ENCODE measurements around the gene ACTN3. TPM values are rescaled to one million over a fixed set of nuclear protein-coding genes. Genes with fewer than 3 reads are reported as not detected.

Gene ACTN3
- total and polyA plus RNA-seq, 2 donors (not counting 1 experiment from before 2014, with no cell fraction given): under 0.01 TPM; not detected in 1

DNA sequence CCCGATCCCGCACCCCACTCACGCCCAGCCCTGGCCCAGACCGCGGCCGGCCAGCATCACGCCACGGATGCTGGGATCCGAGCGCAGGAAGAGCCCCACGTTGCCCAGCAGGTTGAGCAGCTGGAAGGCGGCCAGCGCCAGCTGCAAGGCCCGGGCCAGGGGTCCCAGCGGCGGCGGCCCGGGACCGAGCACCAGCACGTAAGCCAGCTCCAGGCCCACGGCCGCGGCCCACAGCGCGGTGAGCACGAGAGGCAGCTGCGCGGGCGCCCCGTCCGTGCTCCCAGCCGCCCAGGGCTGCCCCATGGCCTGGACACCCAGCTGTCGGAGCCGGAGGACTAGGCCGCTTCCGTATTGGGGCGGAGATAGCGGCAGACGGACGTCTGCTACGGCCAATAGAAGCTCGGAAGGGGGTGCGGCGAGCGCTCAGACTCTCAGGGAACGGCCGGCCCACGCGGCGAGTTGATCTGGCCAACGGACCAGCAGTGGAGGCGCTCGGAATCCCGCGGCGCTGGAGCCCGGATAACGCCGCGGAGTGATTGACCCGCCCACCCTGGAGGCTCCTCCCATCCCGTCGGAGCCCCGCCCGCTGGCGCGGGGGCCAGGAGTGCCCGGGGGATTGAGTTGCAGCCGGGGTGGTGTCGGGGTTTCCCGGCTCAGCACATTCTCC, 869 bp upstream of the ACTN3 start, which contains the start of gene ZDHHC24:
ZDHHC24 (minus strand) TSS at position 348 of the 667 bp plus-strand sequence; CDS start at position 303, 45 bp downstream.
- peak within 1 kb of the TSS; percentile 44 to 83 (median 70) for H3K4me3 ChIP-seq (replicated peaks in 1 of 4; ENCODE audit: control extremely low read depth in 1 of 4, insufficient read depth in 1 of 4, low read depth in 3 of 4, low read length in 4 of 4)
- H3K79me2 ChIP-seq (ENCODE audit: control insufficient read depth, insufficient read depth, low read length): no peaks in the 10 kb centered on the region
- H3K4me2 ChIP-seq (ENCODE audit: extremely low read depth, insufficient read depth, low read length): peak within 1 kb of the TSS; percentile 93
- peaks cover 17% of the 10 kb centered on the region for H3K27me3 ChIP-seq (ENCODE audit: control insufficient read depth, insufficient read depth, low read length)
- H3K9me3 ChIP-seq (ENCODE audit: control insufficient read depth, insufficient read depth, low read depth, low read length): no peaks in the 10 kb centered on the region
- peaks cover 4% of the 10 kb centered on the region for H3K36me3 ChIP-seq (ENCODE audit: control insufficient read depth, insufficient read depth, low read length)
- H4K20me1 ChIP-seq (ENCODE audit: control insufficient read depth, extremely low read depth, insufficient read depth, low read length): no peaks in the 10 kb centered on the region
- no peak for TF ChIP-seq EZH2 (IDR thresholded peaks at IDR 0.05; ENCODE audit: low read length, missing control alignments)
- TF ChIP-seq, protein P1, sequence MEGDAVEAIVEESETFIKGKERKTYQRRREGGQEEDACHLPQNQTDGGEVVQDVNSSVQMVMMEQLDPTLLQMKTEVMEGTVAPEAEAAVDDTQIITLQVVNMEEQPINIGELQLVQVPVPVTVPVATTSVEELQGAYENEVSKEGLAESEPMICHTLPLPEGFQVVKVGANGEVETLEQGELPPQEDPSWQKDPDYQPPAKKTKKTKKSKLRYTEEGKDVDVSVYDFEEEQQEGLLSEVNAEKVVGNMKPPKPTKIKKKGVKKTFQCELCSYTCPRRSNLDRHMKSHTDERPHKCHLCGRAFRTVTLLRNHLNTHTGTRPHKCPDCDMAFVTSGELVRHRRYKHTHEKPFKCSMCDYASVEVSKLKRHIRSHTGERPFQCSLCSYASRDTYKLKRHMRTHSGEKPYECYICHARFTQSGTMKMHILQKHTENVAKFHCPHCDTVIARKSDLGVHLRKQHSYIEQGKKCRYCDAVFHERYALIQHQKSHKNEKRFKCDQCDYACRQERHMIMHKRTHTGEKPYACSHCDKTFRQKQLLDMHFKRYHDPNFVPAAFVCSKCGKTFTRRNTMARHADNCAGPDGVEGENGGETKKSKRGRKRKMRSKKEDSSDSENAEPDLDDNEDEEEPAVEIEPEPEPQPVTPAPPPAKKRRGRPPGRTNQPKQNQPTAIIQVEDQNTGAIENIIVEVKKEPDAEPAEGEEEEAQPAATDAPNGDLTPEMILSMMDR (conservative IDR thresholded peaks at IDR 0.05 in 1 of 2, IDR thresholded peaks at IDR 0.05 in 1 of 2; ENCODE audit: low read depth in 1 of 2, low read length in 2 of 2): no peak
- peak within 1 kb of the TSS; percentile 78 for H3K9ac ChIP-seq (ENCODE audit: insufficient read depth, low read length)
- peak; percentile 97 for DNase-seq (ENCODE audit: low read depth in 2 of 2)
- peak within 1 kb of the TSS; percentile 51 for H2AFZ ChIP-seq (ENCODE audit: low read length)
- peaks cover 8% of the 10 kb centered on the region for H3K4me1 ChIP-seq (ENCODE audit: control insufficient read depth, extremely low read depth, insufficient read depth, low read length)
- peak within 1 kb of the TSS; percentile 46 for H3K27ac ChIP-seq (ENCODE audit: insufficient read depth, low read length)

DNA sequence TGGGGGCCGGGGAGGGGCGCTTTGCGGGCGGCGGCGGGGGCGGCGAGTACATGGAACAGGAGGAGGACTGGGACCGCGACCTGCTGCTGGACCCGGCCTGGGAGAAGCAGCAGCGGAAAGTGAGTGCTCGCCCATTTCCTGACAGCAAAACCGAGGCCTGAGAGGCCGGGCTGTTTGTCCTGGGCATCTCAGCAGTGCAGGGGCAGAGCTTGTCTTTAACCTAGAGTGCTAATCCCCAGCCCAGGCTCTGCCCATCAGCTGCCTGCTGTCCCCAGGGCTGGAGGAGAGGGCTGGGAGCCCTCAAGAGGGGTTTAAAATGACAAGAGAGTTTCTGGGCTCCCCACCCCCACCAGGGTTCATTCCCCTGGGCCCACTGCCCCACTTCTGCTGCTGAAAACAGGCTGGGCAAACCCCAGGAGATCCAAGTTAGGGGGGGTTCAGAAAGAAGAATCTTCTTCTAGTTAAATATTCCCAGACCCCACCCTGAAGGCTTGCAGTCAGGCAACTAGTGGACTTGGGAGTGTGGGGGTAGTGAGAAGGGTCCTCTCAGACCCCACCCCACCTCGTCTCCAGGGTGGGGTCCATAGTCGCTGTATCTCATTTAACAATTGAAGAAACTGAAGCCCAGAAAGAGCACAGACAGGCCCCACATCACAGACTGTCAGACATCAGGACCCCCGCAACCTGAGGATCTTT, 411 bp downstream of the ACTN3 start:
- no peaks in the 10 kb centered on the region for H3K79me2 ChIP-seq (ENCODE audit: control insufficient read depth, insufficient read depth, low read length)
- H3K9ac ChIP-seq (ENCODE audit: insufficient read depth, low read length): no peak overlapping the region
- H3K9me3 ChIP-seq (ENCODE audit: control insufficient read depth, insufficient read depth, low read depth, low read length): no peaks in the 10 kb centered on the region
- H4K20me1 ChIP-seq (ENCODE audit: control insufficient read depth, extremely low read depth, insufficient read depth, low read length): no peaks in the 10 kb centered on the region
- TF ChIP-seq, protein P1 (conservative IDR thresholded peaks at IDR 0.05 in 1 of 2, IDR thresholded peaks at IDR 0.05 in 1 of 2; ENCODE audit: low read depth in 1 of 2, low read length in 2 of 2): no peak
- TF ChIP-seq EZH2 (IDR thresholded peaks at IDR 0.05; ENCODE audit: low read length, missing control alignments): no peak
- peaks cover 7% of the 10 kb centered on the region for H3K4me1 ChIP-seq (ENCODE audit: control insufficient read depth, extremely low read depth, insufficient read depth, low read length)
- peaks cover 19% of the 10 kb centered on the region for H3K27me3 ChIP-seq (ENCODE audit: control insufficient read depth, insufficient read depth, low read length)
- peaks cover 4% of the 10 kb centered on the region for H3K36me3 ChIP-seq (ENCODE audit: control insufficient read depth, insufficient read depth, low read length)
- peak overlapping the region; percentile 83 for H3K4me2 ChIP-seq (ENCODE audit: extremely low read depth, insufficient read depth, low read length)
- H3K27ac ChIP-seq (ENCODE audit: insufficient read depth, low read length): no peak overlapping the region
- H2AFZ ChIP-seq (ENCODE audit: low read length): no peak overlapping the region
- no peak overlapping the region for H3K4me3 ChIP-seq (replicated peaks in 1 of 4; ENCODE audit: control extremely low read depth in 1 of 4, insufficient read depth in 1 of 4, low read depth in 3 of 4, low read length in 4 of 4)
- no peak for DNase-seq (ENCODE audit: low read depth in 2 of 2)

DNA sequence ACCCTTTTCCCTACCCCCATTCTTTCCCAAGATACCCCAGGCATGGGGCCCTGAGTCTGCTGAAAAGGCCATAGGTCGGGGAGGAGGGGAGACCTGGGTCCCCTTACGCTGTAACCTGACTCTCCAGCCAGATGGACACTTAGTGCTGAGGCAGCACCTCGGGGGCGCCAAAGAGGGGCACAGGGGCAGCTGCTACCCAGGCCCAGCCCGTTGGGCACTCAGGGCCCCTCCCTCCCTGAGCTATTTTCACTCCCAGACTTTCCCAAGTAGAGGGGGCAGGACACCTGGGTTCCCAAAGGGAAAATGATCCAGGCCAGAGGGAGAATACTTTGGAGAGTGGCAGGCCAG, 933 bp downstream of the ACTN3 start:
- H3K27me3 ChIP-seq (ENCODE audit: control insufficient read depth, insufficient read depth, low read length): peaks cover 19% of the 10 kb centered on the region
- H3K27ac ChIP-seq (ENCODE audit: insufficient read depth, low read length): no peak overlapping the region
- H3K4me3 ChIP-seq (replicated peaks in 1 of 4; ENCODE audit: control extremely low read depth in 1 of 4, insufficient read depth in 1 of 4, low read depth in 3 of 4, low read length in 4 of 4): no peak overlapping the region
- peaks cover 1% of the 10 kb centered on the region for H3K36me3 ChIP-seq (ENCODE audit: control insufficient read depth, insufficient read depth, low read length)
- no peak for DNase-seq (ENCODE audit: low read depth in 2 of 2)
- no peaks in the 10 kb centered on the region for H3K79me2 ChIP-seq (ENCODE audit: control insufficient read depth, insufficient read depth, low read length)
- H3K9me3 ChIP-seq (ENCODE audit: control insufficient read depth, insufficient read depth, low read depth, low read length): no peaks in the 10 kb centered on the region
- H3K4me1 ChIP-seq (ENCODE audit: control insufficient read depth, extremely low read depth, insufficient read depth, low read length): peaks cover 1% of the 10 kb centered on the region
- no peaks in the 10 kb centered on the region for H4K20me1 ChIP-seq (ENCODE audit: control insufficient read depth, extremely low read depth, insufficient read depth, low read length)
- no peak overlapping the region for H3K9ac ChIP-seq (ENCODE audit: insufficient read depth, low read length)
- no peak overlapping the region for H2AFZ ChIP-seq (ENCODE audit: low read length)
- no peak for TF ChIP-seq EZH2 (IDR thresholded peaks at IDR 0.05; ENCODE audit: low read length, missing control alignments)
- TF ChIP-seq, protein P1 (conservative IDR thresholded peaks at IDR 0.05 in 1 of 2, IDR thresholded peaks at IDR 0.05 in 1 of 2; ENCODE audit: low read depth in 1 of 2, low read length in 2 of 2): no peak
- H3K4me2 ChIP-seq (ENCODE audit: extremely low read depth, insufficient read depth, low read length): no peak overlapping the region

All from fibroblast of lung (primary cell).